Natural killer cell (primary cell): ENCODE data around the gene TTC21A. TPM values are rescaled to one million over a fixed set of nuclear protein-coding genes. Genes with fewer than 3 reads are reported as not detected.
A peak's percentile ranks its signal among the peaks of the same experiment; 100 is the strongest.

Experiments used
- ATAC-seq, 3 donors: fragments of 150-1000 bp in 2 of 3; fragments of 200-7000 bp in 1 of 3; cut with Tn5 transposase; 1 replicate in 1 of 3; 2 replicates in 2 of 3; pipeline ENCODE4 v1.10.0; 2021; ENCODE audit warnings: mild to moderate bottlenecking in 2 of 3, moderate library complexity in 2 of 3
- DNase-seq, 2 donors: peaks; one replicate each; pipeline versions ENCODE4 v3.0.0 to v3.0.0-alpha.2; 2013 to 2021; ENCODE audit warnings: mixed read lengths in 1 of 2
- H3K27ac ChIP-seq: one replicate; pipeline ENCODE4 v1.5.1; 2013; ENCODE audit warnings: mild to moderate bottlenecking, low read length
- H3K27me3 ChIP-seq: one replicate; pipeline ENCODE4 v1.6.1; 2013; ENCODE audit warnings: low read length; ENCODE audit not compliant: control insufficient read depth, insufficient read depth
- H3K36me3 ChIP-seq: one replicate; pipeline ENCODE4 v1.6.1; 2013; ENCODE audit warnings: low read length; ENCODE audit not compliant: control insufficient read depth, insufficient read depth
- H3K4me1 ChIP-seq: one replicate; pipeline ENCODE4 v1.6.1; 2013; ENCODE audit warnings: low read length; ENCODE audit not compliant: control insufficient read depth, insufficient read depth
- H3K4me3 ChIP-seq: one replicate; pipeline ENCODE4 v1.5.1; 2013; ENCODE audit warnings: low read length
- H3K9me3 ChIP-seq: one replicate; pipeline ENCODE4 v1.6.1; 2013; ENCODE audit warnings: low read length; ENCODE audit not compliant: control insufficient read depth, insufficient read depth
- H3K27ac Mint-ChIP-seq, 2 donors: one replicate each; pipeline ENCODE4 v1.8.0; 2022; ENCODE audit warnings: mild to moderate bottlenecking in 2 of 2, mixed read lengths in 2 of 2, moderate library complexity in 1 of 2
- H3K27me3 Mint-ChIP-seq, 2 donors: one replicate each; pipeline ENCODE4 v1.8.0; 2022; ENCODE audit warnings: low read depth in 2 of 2, mixed read lengths in 2 of 2
- H3K36me3 Mint-ChIP-seq: one replicate; pipeline ENCODE4 v1.8.0; 2022; ENCODE audit warnings: mixed read lengths
- H3K4me1 Mint-ChIP-seq, 2 donors: one replicate each; pipeline ENCODE4 v1.8.0; 2022; ENCODE audit warnings: mixed read lengths in 2 of 2
- H3K4me3 Mint-ChIP-seq: one replicate; pipeline ENCODE4 v1.8.0; 2022; ENCODE audit warnings: mild to moderate bottlenecking, moderate library complexity, mixed read lengths
- H3K9me3 Mint-ChIP-seq, 2 donors: one replicate each; pipeline ENCODE4 v1.8.0; 2022; ENCODE audit warnings: mixed read lengths in 2 of 2
- CTCF ChIP-seq: fragments of 200-600 bp; IDR thresholded peaks from one replicate; pipeline ENCODE4 v1.8.0; 2022; ENCODE audit warnings: antibody characterized with exemption
- WGBS: methylation state at CpG from one replicate; pipeline ENCODE4 v1.1.7; 2013; ENCODE audit warnings: missing lambda C conversion rate; ENCODE audit not compliant: insufficient coverage; 5-methylcytosine and 5-hydroxymethylcytosine counted together
- intact Hi-C: fragments of 100-400 bp; cut with micrococcal nuclease; formaldehyde crosslinking; loops from one replicate; pipeline ENCODE4 v1.14.2; 2022
- total RNA-seq, 4 donors: library from RNA; stranded (reverse); fragments of 120-200 nt in 1 of 4; gene quantifications; one replicate each; pipeline versions ENCODE4 v1.2.3 to v1.2.4, GENCODE V29; 2013 to 2022

Gene TTC21A
- total RNA-seq, 3 donors from 2014 or later (not counting 1 experiment from before 2014, with no cell fraction given): 2.1 to 3.9 (median 2.4) TPM

DNA sequence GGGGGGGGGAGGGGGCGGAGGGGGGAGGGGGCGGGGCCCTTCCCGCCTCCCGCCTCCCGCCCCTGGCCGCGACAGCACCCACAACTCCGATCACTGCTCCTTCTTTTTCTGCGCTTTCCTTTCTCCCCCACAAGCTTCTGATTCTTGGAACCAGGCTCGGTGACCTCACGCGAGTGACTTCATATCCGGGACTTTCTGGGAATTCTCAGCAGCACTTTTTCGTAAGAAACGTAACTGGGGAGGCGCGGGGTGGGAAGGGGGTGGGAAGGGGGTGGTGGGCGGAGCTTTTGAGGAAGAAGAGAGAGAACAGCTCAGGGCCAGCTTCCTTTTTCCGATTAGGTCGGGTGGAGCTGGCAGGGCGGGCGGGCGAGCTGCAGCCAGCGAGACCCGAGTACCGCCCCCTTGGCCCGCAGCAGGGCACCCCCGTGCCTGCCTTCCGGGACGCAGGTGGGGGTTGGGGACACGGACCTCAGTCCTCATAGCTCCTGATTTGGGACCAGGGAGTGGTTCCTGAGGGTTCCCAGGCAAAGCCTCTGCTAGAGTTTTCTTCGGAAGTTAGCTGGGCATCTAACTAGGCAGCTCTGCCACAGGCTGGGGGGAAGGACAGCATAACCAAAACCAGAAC is 70.3 kb downstream of the TTC21A start:
- Mint-ChIP-seq H3K4me1 (peaks cover 27 to 40% of the 10 kb centered on the region in 2 donors), H3K36me3 (no peaks in the 10 kb centered on the region), H3K9me3 (no peaks in the 10 kb centered on the region), H3K27me3 (peaks cover 0 to 8% of the 10 kb centered on the region in 2 donors), H3K4me3 (peak overlapping the region; percentile 76), H3K27ac (peak overlapping the region; percentile 18 to 88)
- H3K9me3 ChIP-seq: no peaks in the 10 kb centered on the region
- intact Hi-C loops: no loop called here
- peak overlapping the region; percentile 43 for H3K27ac ChIP-seq
- no peak for TF ChIP-seq CTCF
- WGBS: 1% methylated on average over 23 of the region's 32 CpGs
- H3K4me3 ChIP-seq: peak overlapping the region; percentile 32
- no peaks in the 10 kb centered on the region for H3K27me3 ChIP-seq
- no peaks in the 10 kb centered on the region for H3K36me3 ChIP-seq
- DNase-seq (peak; percentile 53 to 78), ATAC-seq (peak; percentile 45 to 65 (median 49))
- H3K4me1 ChIP-seq: peaks cover 26% of the 10 kb centered on the region

DNA sequence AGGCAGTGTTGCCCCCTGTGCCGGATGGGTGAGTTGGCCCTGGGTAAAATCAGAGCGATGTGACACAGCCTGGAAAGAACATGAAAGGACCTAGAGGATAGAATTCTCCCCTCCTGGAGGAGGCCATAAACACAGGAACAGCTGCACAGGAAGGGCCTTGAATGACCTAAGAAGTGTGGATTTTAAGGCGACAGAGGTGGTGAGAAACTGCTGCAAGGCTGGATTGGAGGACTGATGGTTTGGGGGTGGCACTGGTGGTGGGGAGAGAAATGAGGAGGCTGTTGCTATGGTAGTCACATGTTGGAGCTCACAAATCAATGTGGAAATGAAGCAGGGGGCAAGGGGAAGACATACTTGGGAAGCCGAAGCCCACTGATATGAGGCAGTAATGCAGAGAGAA is 71.1 kb downstream of the TTC21A start:
- Histone ChIP-seq H3K9me3 (no peaks in the 10 kb centered on the region), H3K4me3 (no peak overlapping the region), H3K4me1 (peaks cover 26% of the 10 kb centered on the region), H3K27me3 (no peaks in the 10 kb centered on the region), H3K27ac (no peak overlapping the region), H3K36me3 (no peaks in the 10 kb centered on the region)
- Mint-ChIP-seq H3K27ac (peak overlapping the region; percentile 16 to 88), H3K27me3 (peaks cover 0 to 8% of the 10 kb centered on the region in 2 donors), H3K9me3 (no peaks in the 10 kb centered on the region), H3K36me3 (no peaks in the 10 kb centered on the region), H3K4me3 (peak overlapping the region; percentile 73), H3K4me1 (peaks cover 27 to 40% of the 10 kb centered on the region in 2 donors)
- ATAC-seq: no peak
- intact Hi-C loops: no loop called here
- no peak for DNase-seq
- TF ChIP-seq CTCF: no peak
- 83% methylated on average over 4 of the region's 4 CpGs for WGBS

DNA sequence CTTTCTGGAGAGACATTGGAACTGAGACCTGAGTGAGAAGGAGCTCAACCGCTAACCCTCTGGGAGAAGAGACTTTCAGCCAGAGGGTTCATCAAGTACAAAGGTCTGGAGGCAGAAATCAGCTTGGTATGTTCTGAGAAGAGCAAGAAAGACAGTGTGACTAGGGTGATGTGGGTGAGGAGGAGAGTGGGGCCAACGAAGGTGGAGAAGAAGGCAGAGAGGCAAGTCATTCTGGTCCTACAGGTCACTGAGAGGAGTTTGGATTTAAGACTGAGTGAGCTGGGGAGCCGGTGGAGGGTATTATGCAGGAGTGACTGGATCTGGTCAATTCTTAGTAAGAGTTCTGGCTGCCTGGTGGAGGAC is 72.7 kb downstream of the TTC21A start:
- intact Hi-C loops: loop anchor here (10.0 kb wide), 1 partner anchor 75 kb away; the partner anchor contains the start of genes GORASP1 and TTC21A
- H3K9me3 ChIP-seq: no peaks in the 10 kb centered on the region
- peak overlapping the region; percentile 18 for H3K4me3 ChIP-seq
- peaks cover 0 to 8% of the 10 kb centered on the region in 2 donors for H3K27me3 Mint-ChIP-seq
- no peaks in the 10 kb centered on the region for H3K9me3 Mint-ChIP-seq
- H3K27me3 ChIP-seq: no peaks in the 10 kb centered on the region
- no peaks in the 10 kb centered on the region for H3K36me3 Mint-ChIP-seq
- H3K4me3 Mint-ChIP-seq: peak overlapping the region; percentile 84
- H3K36me3 ChIP-seq: no peaks in the 10 kb centered on the region
- 54% methylated on average over 3 of the region's 3 CpGs for WGBS
- peaks cover 26% of the 10 kb centered on the region for H3K4me1 ChIP-seq
- no peak for TF ChIP-seq CTCF
- DNase-seq: no peak
- H3K27ac ChIP-seq: no peak overlapping the region
- peaks cover 27 to 40% of the 10 kb centered on the region in 2 donors for H3K4me1 Mint-ChIP-seq
- ATAC-seq: no peak
- peak overlapping the region; percentile 54 to 91 for H3K27ac Mint-ChIP-seq
